Neural progenitor cell (in vitro differentiated cells): ENCODE measurements around the gene C4orf50. TPM values are rescaled to one million over a fixed set of nuclear protein-coding genes. Genes with fewer than 3 reads are reported as not detected.

Source experiments
- DNase-seq: peaks from one replicate; pipeline ENCODE4 v3.0.0-alpha.2; 2016; ENCODE audit warnings: low spot score
- H2AFZ ChIP-seq: fragments of 200-600 bp; sonication (generic); replicated peaks from 2 replicates; pipeline ENCODE4 v1.6.1; 2016; ENCODE audit warnings: antibody characterized with exemption
- H3F3A ChIP-seq: fragments of 200-600 bp; sonication (generic); 2 replicates; pipeline ENCODE4 v1.6.1; 2016; ENCODE audit warnings: antibody characterized with exemption, low read depth
- H3K27ac ChIP-seq: fragments of 200-600 bp; sonication (generic); 2 replicates; pipeline ENCODE4 v1.5.1; 2016; ENCODE audit warnings: mild to moderate bottlenecking
- H3K27me3 ChIP-seq: fragments of 200-600 bp; sonication (generic); 2 replicates; pipeline ENCODE4 v1.6.1; 2016; ENCODE audit warnings: mild to moderate bottlenecking, moderate library complexity
- H3K36me3 ChIP-seq: fragments of 200-600 bp; sonication (generic); 2 replicates; pipeline ENCODE4 v1.5.1; 2016
- H3K4me1 ChIP-seq: fragments of 200-600 bp; sonication (generic); 2 replicates; pipeline ENCODE4 v1.6.1; 2016; ENCODE audit warnings: mixed run types
- H3K4me2 ChIP-seq: fragments of 200-600 bp; sonication (generic); 2 replicates; pipeline ENCODE4 v1.6.1; 2016
- H3K4me3 ChIP-seq: fragments of 200-600 bp; sonication (generic); 2 replicates; pipeline ENCODE4 v1.5.1; 2016
- H3K79me2 ChIP-seq: fragments of 200-600 bp; sonication (generic); 2 replicates; pipeline ENCODE4 v1.6.1; 2016; ENCODE audit warnings: low read depth
- H3K9ac ChIP-seq: fragments of 200-600 bp; sonication (generic); 2 replicates; pipeline ENCODE4 v1.6.1; 2016
- H3K9me3 ChIP-seq: fragments of 200-600 bp; sonication (generic); 2 replicates; pipeline ENCODE4 v1.5.1; 2016; ENCODE audit warnings: low read depth
- H4K20me1 ChIP-seq: fragments of 200-600 bp; sonication (generic); 2 replicates; pipeline ENCODE4 v1.6.1; 2016; ENCODE audit warnings: low read depth
- H3K27ac Mint-ChIP-seq: 3 replicates; pipeline ENCODE4 v1.8.0; 2021; ENCODE audit warnings: mixed read lengths
- H3K27me3 Mint-ChIP-seq: 2 replicates; pipeline ENCODE4 v1.8.0; 2022; ENCODE audit warnings: low read depth, mild to moderate bottlenecking, inconsistent platforms, moderate library complexity, mixed read lengths; ENCODE audit not compliant: insufficient read depth
- H3K36me3 Mint-ChIP-seq: 3 replicates; pipeline ENCODE4 v1.8.0; 2021; ENCODE audit warnings: mixed read lengths
- H3K4me1 Mint-ChIP-seq: 3 replicates; pipeline ENCODE4 v1.8.0; 2021; ENCODE audit warnings: mixed read lengths
- H3K4me3 Mint-ChIP-seq: 3 replicates; pipeline ENCODE4 v1.8.0; 2021; ENCODE audit warnings: mild to moderate bottlenecking, moderate library complexity, mixed read lengths
- H3K9me3 Mint-ChIP-seq: 3 replicates; pipeline ENCODE4 v1.8.0; 2020; ENCODE audit warnings: mixed read lengths
- CTCF ChIP-seq: fragments of 200-600 bp; sonication (generic); IDR thresholded peaks from 2 replicates; pipeline ENCODE4 v1.5.1; 2017; ENCODE audit warnings: antibody characterized with exemption, mild to moderate bottlenecking
- EZH2 ChIP-seq: fragments of 200-600 bp; sonication (generic); IDR thresholded peaks from 2 replicates; pipeline ENCODE4 v1.6.1; 2017; ENCODE audit warnings: antibody characterized with exemption, mild to moderate bottlenecking, moderate library complexity
- EZH2phosphoT487 ChIP-seq: fragments of 200-600 bp; sonication (generic); IDR thresholded peaks from 2 replicates; pipeline ENCODE4 v1.6.1; 2017; ENCODE audit warnings: antibody characterized with exemption
- total RNA-seq: library from RNA; depleted of rRNA; stranded (reverse); fragments of >200 nt; gene quantifications from 2 replicates; pipeline ENCODE4 v1.2.3, GENCODE V29; 2015; ENCODE audit warnings: low replicate concordance

The C4orf50 gene
- total RNA-seq, 1 donor from 2014 or later, result 0.32 TPM

DNA sequence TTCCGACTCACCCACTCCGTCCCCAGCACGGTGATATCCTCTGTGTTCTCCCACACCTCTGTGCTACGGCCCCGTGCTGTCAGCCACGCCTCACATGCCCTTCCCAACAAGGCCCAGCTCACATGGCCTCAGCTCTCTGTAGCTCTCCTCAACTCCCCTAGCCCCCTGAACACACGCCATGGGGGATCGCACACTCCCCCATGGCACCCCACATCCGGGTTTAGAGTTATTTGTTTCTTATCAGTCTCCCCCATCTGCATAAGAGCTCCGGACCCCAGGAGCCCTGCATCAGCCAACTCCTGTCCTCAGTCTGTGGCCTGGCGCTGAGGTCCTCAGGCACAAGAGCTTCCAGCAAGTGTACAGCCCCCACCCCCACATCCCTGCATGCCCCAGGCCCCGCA is 7.0 kb downstream of the C4orf50 start:
- Histone ChIP-seq H3K27ac (no peak overlapping the region), H3K27me3 (peaks cover 45% of the 10 kb centered on the region), H3K36me3 (no peaks in the 10 kb centered on the region), H3K9me3 (no peaks in the 10 kb centered on the region), H3K79me2 (no peaks in the 10 kb centered on the region), H2AFZ (no peak overlapping the region), H3K9ac (no peak overlapping the region), H3K4me3 (no peak overlapping the region), H3F3A (peaks cover 5% of the 10 kb centered on the region), H3K4me1 (no peaks in the 10 kb centered on the region), H3K4me2 (no peak overlapping the region), H4K20me1 (no peaks in the 10 kb centered on the region)
- no peaks in the 10 kb centered on the region for H3K36me3 Mint-ChIP-seq
- H3K27ac Mint-ChIP-seq, result peak overlapping the region; percentile 8
- H3K4me1 Mint-ChIP-seq, result no peaks in the 10 kb centered on the region
- DNase-seq, result no peak
- H3K27me3 Mint-ChIP-seq, result peaks cover 27% of the 10 kb centered on the region
- TF ChIP-seq EZH2, result no peak
- no peak for TF ChIP-seq EZH2phosphoT487
- TF ChIP-seq CTCF, result no peak
- no peaks in the 10 kb centered on the region for H3K9me3 Mint-ChIP-seq
- H3K4me3 Mint-ChIP-seq, result no peak overlapping the region

- Mint-ChIP-seq H3K4me1 (no peaks in the 10 kb centered on the region), H3K36me3 (no peaks in the 10 kb centered on the region), H3K27ac (peak overlapping the region; percentile 8), H3K27me3 (peaks cover 30% of the 10 kb centered on the region), H3K9me3 (no peaks in the 10 kb centered on the region), H3K4me3 (no peak overlapping the region)
- H3K9ac ChIP-seq, result no peak overlapping the region
- peaks cover 50% of the 10 kb centered on the region for H3K27me3 ChIP-seq
- no peaks in the 10 kb centered on the region for H3K9me3 ChIP-seq
- no peaks in the 10 kb centered on the region for H4K20me1 ChIP-seq
- no peak overlapping the region for H3K4me3 ChIP-seq
- H3K4me2 ChIP-seq, result no peak overlapping the region
- no peak overlapping the region for H2AFZ ChIP-seq
- DNase-seq, result no peak
- no peak overlapping the region for H3K27ac ChIP-seq
- H3K36me3 ChIP-seq, result no peaks in the 10 kb centered on the region
- H3K79me2 ChIP-seq, result no peaks in the 10 kb centered on the region
- no peaks in the 10 kb centered on the region for H3K4me1 ChIP-seq
- peaks cover 5% of the 10 kb centered on the region for H3F3A ChIP-seq
- no peak for TF ChIP-seq CTCF
- TF ChIP-seq EZH2, result no peak
- no peak for TF ChIP-seq EZH2phosphoT487
These were observed 7.4 kb downstream of the C4orf50 start for GRCh38 chr4:6010789-6011188.

DNA sequence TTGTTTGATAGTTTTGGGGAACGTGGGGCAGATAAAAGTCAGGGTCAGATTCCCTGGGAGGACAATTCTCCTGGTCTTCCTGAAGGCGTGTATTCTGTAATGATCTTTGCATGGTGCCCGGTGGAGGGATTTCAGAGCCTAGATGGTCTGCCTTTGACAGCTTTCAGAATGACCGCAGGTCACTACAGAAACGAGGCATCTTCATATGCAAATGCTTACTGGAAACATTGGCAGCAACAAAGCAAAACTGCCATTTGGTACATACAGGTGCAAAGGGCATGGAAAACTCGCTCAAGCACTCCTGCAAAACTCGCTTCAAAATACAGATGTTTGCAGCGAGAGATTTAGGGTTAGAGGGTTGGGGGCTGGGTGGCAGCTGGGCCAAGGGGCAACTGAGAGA is 8.8 kb downstream of the C4orf50 start:
- Histone ChIP-seq H4K20me1 (no peaks in the 10 kb centered on the region), H3K79me2 (no peaks in the 10 kb centered on the region), H3K4me1 (no peaks in the 10 kb centered on the region), H3K36me3 (no peaks in the 10 kb centered on the region), H3K9me3 (no peaks in the 10 kb centered on the region), H3K27ac (no peak overlapping the region), H3K4me2 (no peak overlapping the region), H3F3A (peaks cover 5% of the 10 kb centered on the region), H3K27me3 (peaks cover 60% of the 10 kb centered on the region), H2AFZ (no peak overlapping the region), H3K9ac (no peak overlapping the region), H3K4me3 (no peak overlapping the region)
- H3K9me3 Mint-ChIP-seq, result no peaks in the 10 kb centered on the region
- no peak for DNase-seq
- no peaks in the 10 kb centered on the region for H3K36me3 Mint-ChIP-seq
- H3K4me1 Mint-ChIP-seq, result no peaks in the 10 kb centered on the region
- no peak overlapping the region for H3K4me3 Mint-ChIP-seq
- H3K27ac Mint-ChIP-seq, result peak overlapping the region; percentile 3
- TF ChIP-seq EZH2 (no peak), EZH2phosphoT487 (no peak), CTCF (no peak)
- H3K27me3 Mint-ChIP-seq, result peaks cover 26% of the 10 kb centered on the region
